Measurements from ENCODE around the gene UVRAG.

DNA sequence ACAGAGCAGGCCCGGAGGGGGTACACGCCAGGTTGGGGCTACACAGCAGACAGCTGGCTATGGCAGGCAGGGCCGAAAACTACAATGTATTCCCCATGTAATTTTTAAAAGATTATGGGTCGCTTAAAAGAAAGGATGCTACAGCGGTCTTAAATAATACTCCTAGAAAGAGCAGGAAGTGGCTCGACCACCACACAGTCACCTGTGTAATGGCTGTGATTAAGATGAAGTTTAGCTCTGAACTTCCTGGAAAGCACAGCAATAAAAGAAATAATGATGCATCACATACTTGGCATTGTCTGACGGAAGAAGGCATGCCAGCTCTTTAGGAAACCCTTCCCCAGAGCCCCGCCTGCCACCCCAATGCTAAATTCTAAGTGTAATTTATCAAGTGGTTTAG, 358.7 kb downstream of the UVRAG start:
- TF ChIP-seq, protein P1, sequence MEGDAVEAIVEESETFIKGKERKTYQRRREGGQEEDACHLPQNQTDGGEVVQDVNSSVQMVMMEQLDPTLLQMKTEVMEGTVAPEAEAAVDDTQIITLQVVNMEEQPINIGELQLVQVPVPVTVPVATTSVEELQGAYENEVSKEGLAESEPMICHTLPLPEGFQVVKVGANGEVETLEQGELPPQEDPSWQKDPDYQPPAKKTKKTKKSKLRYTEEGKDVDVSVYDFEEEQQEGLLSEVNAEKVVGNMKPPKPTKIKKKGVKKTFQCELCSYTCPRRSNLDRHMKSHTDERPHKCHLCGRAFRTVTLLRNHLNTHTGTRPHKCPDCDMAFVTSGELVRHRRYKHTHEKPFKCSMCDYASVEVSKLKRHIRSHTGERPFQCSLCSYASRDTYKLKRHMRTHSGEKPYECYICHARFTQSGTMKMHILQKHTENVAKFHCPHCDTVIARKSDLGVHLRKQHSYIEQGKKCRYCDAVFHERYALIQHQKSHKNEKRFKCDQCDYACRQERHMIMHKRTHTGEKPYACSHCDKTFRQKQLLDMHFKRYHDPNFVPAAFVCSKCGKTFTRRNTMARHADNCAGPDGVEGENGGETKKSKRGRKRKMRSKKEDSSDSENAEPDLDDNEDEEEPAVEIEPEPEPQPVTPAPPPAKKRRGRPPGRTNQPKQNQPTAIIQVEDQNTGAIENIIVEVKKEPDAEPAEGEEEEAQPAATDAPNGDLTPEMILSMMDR (IDR thresholded peaks at IDR 0.05) = no peak
- no peak for TF ChIP-seq POLR2A (IDR thresholded peaks at IDR 0.05)
- no peak for TF ChIP-seq POLR2AphosphoS5 (IDR thresholded peaks at IDR 0.05)
